Activated effector memory CD4-positive, alpha-beta T cell treated with Interleukin-2 at 50 U/mL for 16 hours (primary cell): ENCODE measurements around the gene PLEKHB1.
A peak's percentile ranks its signal among the peaks of the same experiment; 100 is the strongest.

Experiments used
- DNase-seq: peaks from one replicate; pipeline ENCODE4 v3.0.0-alpha.2; 2020

The PLEKHB1 gene

DNA sequence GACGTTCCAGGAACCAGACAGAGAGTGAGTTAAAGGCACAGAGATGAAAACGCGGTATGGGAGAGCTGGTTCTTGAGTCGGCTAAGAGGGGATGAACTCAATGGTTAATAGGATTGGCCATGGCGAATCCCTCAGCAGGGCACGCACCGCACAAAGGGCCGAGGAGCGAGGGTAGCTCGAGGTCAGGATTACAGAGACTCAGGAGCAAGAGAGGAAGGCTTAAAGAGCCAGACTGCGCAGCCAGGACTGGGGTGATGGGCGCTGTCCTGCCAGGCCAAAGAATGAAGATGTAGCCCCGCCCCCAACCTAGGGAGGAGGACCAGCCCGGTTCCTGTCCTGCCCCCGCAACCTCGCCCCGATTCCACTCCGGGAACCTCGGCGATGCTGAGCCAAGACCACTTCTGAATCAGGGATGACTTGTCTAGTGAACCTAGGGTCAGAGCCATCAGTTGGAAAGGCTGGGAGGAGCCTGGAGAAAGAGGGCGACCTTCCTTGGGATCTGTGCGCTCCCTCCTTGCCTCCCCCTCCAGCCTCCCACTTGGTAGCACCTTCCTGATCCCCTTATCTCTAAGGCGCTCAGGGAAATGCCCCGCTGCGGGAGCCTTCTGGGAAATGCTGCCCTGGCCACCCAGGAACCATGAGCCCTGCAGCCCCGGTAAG lies at the start of gene PLEKHB1:
PLEKHB1 (plus strand) TSS at position 610 of the 660 bp plus-strand sequence; CDS start at position 638, 28 bp downstream.
- DNase-seq = no peak

DNA sequence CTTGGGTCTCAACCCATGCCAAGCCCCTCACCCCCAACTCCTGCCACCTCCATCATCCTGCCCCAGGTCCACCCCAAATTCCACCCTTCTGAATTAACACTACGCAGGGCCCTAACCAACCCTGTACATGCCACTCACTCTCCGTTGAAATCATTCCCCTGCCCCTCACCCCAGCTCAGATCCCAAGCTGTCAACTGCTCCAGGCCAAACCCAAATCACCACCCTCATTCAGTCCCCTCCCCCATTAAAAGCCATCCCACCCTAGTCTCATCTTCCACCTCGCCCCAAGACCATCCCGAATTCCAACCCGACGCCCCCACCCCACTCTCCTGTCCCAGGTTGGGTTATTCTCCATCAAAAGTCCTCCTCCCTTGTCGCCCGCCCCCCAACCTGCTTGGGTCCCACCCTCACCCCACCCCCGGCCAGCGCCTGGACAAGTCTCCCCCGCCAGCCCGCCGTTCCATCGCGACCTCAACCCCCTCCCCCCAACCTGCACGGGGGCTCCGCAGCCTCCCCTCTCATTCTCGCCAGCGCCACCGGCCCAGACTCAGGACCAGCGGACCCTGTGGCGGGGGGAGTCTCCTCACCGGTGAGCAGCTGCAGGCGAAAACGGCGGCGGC lies 48.9 kb upstream of the PLEKHB1 start:
- no peak for DNase-seq

GRCh38 chr11:73597956-73598718 lies 48.2 kb upstream of the PLEKHB1 start, which contains the start of gene FAM168A:
Gene FAM168A (minus strand): TSS chr11:73598112. CDS start chr11:73468474, 129,638 bp downstream.
- DNase-seq = peak; percentile 91

DNA sequence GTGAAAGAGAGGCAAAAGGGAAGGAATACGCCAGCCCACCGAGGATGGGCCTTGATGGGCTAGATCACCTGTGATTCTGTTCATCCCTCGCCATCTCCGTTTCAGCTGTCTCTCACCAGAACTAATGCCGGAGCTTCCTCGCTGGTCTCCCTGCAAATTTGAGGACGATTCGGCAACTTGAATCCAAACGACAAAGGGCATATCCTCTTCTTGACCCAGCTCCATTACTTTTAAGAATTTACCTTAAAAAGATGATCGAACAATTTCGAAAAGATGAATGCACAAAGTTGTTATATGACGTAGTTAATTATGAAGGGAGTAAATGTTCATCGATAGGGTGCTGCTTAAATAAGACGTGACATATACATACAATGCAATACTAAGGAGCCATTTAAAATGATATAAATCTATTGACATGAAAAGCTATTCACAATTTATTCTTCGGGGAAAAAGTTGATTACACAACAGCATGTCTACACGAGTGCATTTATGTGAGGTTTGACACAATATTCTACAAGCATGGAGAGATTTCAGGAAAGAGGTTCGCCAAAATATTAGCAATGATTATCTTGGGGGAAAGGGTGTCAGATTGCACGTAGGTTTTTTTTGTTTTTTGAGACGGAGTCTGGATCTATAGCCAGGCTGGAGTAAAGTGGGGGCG lies 47.5 kb upstream of the PLEKHB1 start:
- no peak for DNase-seq

GRCh38 chr11:73612601-73613140 lies 33.7 kb upstream of the PLEKHB1 start:
- no peak for DNase-seq

DNA sequence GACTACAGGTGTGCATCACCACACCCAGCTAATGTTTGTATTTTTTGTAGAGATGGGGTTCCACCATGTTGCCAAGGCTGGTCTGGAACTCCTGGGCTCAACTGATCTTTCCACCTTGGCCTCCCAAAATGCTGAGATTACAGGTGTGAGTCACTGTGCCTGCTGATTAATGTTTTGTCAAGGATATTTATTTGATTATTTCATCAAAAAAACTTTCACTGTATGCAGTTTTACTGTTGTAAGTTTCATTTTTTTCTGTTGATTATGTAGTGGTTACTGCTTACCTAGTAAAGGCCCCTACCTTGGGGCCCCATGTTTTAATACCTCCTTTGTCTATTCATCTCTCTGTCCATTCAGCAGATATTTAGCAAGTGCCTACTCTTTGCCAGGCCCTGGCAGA lies 31.8 kb upstream of the PLEKHB1 start:
- no peak for DNase-seq

GRCh38 chr11:73622926-73623593 lies 23.3 kb upstream of the PLEKHB1 start:
- DNase-seq = no peak

DNA sequence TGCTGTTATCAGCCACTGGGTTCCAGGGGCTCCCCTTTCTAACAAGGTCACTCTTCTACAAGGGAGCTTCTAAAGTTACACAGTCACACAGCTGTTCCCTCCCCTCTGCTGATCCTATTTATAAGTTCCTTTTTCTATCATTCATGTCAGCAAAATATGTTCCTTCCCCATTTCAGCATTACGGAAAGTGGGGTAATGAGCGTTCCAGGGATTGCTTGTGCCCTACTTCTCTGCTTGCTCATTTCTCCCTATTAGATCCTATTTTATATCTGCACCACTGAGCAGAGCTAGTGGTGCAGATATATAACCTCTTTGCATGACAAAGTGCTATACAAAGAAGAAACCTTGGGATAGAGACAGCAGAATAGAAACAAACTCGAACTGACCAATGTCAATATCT lies 22.7 kb upstream of the PLEKHB1 start:
- DNase-seq = no peak

DNA sequence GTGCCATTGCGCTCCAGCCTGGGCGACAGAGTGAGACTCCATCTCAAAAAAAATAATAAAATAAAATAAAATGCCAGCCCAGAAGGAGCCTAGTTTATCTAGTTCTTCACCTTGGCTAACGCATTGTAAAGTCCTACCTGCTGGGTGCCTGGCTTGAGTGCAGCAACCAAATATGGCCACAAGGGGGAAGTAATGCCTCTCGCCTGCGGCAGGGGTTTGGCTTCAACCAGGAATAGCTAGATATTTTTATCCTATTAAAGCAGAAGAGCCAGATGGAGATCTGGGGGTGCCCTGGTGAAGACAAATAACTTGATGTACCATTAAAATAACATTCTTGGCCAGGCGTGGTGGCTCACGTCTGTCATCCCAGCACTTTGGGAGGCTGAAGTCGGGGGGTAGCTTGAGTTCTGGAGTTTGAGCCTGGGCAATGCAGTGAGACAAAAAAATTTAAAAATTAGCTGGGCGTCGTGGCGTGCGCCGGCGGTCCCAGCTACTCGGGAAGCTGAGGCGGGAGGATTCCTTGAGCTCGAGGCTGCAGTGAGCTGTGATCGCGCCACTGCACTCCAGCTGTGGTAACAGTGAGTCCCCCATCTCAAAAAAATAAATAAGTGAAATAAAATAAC lies 20.6 kb upstream of the PLEKHB1 start:
- peak; percentile 51 for DNase-seq

DNA sequence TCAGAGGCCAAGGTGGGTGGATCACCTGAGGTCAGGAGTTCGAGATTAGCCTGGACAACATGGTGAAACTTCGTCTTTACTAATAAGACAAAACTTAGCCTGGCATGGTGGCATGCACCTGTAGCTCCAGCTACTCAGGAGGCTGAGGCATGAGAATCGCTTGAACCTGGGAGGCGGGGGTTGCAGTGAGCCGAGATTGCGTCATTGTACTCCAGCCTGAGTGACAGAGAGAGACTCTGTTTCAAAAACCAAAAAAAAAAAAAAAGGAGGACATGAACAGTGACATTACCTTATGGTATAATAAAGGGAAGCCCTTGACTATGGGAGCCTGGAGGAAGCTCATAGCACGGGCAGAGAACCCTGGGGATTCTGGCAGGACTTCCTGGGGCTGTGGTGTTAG lies 16.5 kb upstream of the PLEKHB1 start:
- no peak for DNase-seq

- no peak for DNase-seq
Measured at GRCh38 chr11:73632996-73633395, 13.4 kb upstream of the PLEKHB1 start.

- DNase-seq = no peak
Measured at GRCh38 chr11:73633999-73634398, 12.4 kb upstream of the PLEKHB1 start.

GRCh38 chr11:73635721-73636120 lies 10.7 kb upstream of the PLEKHB1 start:
- DNase-seq = no peak

- no peak for DNase-seq
Measured at GRCh38 chr11:73636249-73636648, 10.1 kb upstream of the PLEKHB1 start.

- no peak for DNase-seq
Measured at GRCh38 chr11:73637012-73637411, 9.4 kb upstream of the PLEKHB1 start.

DNA sequence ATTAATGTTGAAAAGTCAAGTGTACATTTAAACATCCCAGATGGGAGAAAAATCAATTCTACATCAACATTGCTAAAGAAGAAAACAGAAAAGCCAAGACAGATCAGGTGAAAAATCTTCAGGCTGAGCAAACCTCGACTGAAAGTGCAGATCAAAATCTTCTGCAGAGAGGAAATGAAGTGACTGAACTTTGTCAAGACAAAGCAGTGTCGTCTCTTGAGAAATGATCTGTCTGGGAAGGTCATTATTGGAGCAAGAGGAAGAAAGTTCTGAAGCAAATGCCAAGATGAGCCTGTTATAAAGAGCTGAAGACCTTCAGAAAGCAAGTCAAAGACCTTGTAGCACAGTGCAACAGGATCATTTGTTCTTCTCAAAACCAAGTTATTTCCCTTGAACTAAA lies 5.8 kb upstream of the PLEKHB1 start:
- no peak for DNase-seq

DNA sequence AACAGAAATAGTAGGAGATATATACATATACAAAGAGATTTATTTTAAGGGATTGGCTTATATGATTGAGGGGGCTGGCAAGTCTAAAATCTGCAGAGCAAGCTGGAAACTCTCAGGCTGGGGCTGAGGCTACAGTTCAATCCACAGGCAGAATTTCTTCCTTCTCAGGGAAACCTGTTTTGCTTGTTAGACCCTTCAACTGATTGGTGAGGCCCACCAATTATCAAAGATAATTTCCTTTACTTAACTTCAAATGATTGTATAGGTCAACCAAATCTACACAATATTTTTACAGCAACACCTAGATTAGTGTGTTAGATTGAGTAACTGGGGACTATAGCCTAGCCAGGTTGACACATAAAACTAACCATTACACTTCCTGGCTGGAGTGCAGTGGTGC lies 4.7 kb upstream of the PLEKHB1 start:
- DNase-seq = no peak

GRCh38 chr11:73645121-73645969 lies 1.0 kb upstream of the PLEKHB1 start:
- no peak for DNase-seq

GRCh38 chr11:73647459-73648100 lies 1.2 kb downstream of the PLEKHB1 start:
- peak; percentile 93 for DNase-seq

DNA sequence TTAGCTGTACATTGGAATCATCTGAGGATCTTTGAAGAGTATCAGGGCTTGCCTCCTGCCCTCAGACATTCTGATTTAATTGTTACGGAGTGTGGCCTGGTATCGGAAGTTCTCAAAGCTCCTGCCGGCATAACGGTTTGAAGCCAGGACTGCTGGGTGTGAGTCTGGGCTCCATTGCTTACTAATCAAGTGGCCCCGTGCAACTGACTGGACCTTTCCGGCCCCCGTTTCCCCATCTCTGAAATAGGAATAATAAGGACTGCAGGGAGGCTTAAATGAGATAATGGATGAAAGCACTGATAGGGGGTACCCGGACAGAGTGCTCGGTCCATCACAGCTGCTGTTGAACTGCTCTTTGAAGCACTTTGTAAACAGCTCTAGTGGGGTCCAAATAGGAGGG lies 1.7 kb downstream of the PLEKHB1 start:
- DNase-seq = no peak
